Memory B cell (primary cell): ENCODE results near the gene VAMP4.
"Not testable (repeated sequence)": the region's sequence is repeated elsewhere in the genome, so short reads cannot be mapped to it uniquely, and the experiment has no call there.

Experiments used
- ATAC-seq: fragments of 150-1000 bp; cut with Tn5 transposase; 2 replicates; pipeline ENCODE4 v1.10.0; 2021; ENCODE audit warnings: low read depth, mild to moderate bottlenecking, moderate library complexity
- DNase-seq, 2 donors: peaks; one replicate each; pipeline ENCODE4 v3.0.0; 2022; ENCODE audit warnings: low spot score in 2 of 2
- H3K27ac Mint-ChIP-seq: one replicate; pipeline ENCODE4 v1.8.0; 2022; ENCODE audit warnings: mild to moderate bottlenecking, moderate library complexity, mixed read lengths
- H3K27me3 Mint-ChIP-seq: one replicate; pipeline ENCODE4 v1.8.0; 2022; ENCODE audit warnings: mixed read lengths
- H3K36me3 Mint-ChIP-seq: one replicate; pipeline ENCODE4 v1.8.0; 2022; ENCODE audit warnings: mild to moderate bottlenecking, mixed read lengths
- H3K4me1 Mint-ChIP-seq: one replicate; pipeline ENCODE4 v1.8.0; 2022; ENCODE audit warnings: mixed read lengths
- H3K4me3 Mint-ChIP-seq: one replicate; pipeline ENCODE4 v1.8.0; 2022; ENCODE audit warnings: mild to moderate bottlenecking, moderate library complexity, mixed read lengths
- H3K9me3 Mint-ChIP-seq: one replicate; pipeline ENCODE4 v1.8.0; 2022; ENCODE audit warnings: mixed read lengths

Gene VAMP4

DNA sequence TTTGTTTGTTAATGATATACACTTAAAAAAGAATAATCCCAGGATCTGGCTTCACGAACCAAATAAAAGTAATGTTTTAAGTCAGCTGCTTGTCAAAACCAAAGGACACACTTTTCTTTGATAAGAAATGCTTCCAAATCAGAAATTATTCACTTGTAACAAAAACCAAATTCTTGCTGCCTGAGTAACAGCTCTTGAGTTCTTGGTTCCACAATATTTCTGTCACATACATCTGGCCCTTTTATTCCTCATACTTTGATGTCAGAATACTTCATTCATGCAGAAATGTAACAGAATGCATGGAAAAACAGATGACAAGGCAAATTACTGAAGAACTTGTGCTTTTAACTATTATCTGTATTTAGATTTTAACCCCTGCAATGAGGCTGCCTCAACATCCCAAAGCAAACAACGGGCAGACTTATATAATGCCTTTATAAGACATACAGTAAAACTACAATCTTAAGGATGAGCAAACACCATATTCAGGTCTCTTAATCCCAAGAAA, 1.5 kb downstream of the VAMP4 start:
- Mint-ChIP-seq H3K27me3 (no peaks in the 10 kb centered on the region), H3K4me1 (peaks cover 17% of the 10 kb centered on the region), H3K9me3 (no peaks in the 10 kb centered on the region), H3K4me3 (no peak overlapping the region), H3K36me3 (peaks cover 9% of the 10 kb centered on the region), H3K27ac (no peak overlapping the region)
- DNase-seq (no peak), ATAC-seq (no peak)

DNA sequence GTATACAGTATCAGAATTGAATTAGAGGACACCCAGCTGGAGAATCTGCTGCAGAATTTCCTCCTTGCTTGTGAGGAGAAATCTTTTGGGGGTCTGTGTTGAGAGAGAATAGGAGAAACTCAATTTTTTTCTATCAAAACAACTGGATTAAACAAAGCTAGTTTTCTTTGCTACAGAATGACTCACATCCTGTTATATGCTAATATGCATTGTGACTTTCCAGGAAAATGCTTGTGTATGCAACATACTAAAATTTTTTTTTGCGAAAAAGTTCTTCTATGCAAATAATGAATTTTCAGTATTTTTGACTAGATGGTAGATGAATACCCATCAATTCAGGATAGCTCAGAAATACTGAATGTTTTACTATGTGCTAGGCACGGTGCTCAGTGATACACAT, 2.2 kb downstream of the VAMP4 start:
- ATAC-seq, result no peak
- H3K4me3 Mint-ChIP-seq, result no peak overlapping the region
- no peak for DNase-seq
- peaks cover 17% of the 10 kb centered on the region for H3K4me1 Mint-ChIP-seq
- H3K27ac Mint-ChIP-seq, result no peak overlapping the region
- H3K9me3 Mint-ChIP-seq, result no peaks in the 10 kb centered on the region
- peaks cover 11% of the 10 kb centered on the region for H3K36me3 Mint-ChIP-seq
- no peaks in the 10 kb centered on the region for H3K27me3 Mint-ChIP-seq

DNA sequence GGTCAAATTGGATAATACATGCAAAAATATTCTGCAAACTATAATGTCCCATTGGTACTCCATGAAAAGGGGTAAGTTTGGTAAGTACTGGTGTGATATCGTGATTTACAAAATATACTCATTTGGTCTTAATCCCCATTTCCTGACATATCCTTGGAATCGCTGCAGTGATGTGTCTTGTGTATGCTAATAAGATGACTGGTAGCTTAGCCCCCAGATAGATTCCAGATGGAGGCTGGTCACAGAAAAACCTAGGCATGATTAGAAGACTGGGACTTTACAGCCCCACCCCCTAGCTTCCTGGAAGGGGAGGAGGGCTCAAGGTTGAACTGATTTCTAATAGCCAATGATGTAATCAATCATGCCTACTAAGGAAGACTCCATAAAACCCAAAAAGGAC, 3.0 kb downstream of the VAMP4 start:
- Mint-ChIP-seq H3K27me3 (no peaks in the 10 kb centered on the region), H3K4me1 (peaks cover 17% of the 10 kb centered on the region), H3K9me3 (no peaks in the 10 kb centered on the region), H3K36me3 (peaks cover 15% of the 10 kb centered on the region), H3K4me3 (no peak overlapping the region), H3K27ac (no peak overlapping the region)
- ATAC-seq (no peak), DNase-seq (no peak)

DNA sequence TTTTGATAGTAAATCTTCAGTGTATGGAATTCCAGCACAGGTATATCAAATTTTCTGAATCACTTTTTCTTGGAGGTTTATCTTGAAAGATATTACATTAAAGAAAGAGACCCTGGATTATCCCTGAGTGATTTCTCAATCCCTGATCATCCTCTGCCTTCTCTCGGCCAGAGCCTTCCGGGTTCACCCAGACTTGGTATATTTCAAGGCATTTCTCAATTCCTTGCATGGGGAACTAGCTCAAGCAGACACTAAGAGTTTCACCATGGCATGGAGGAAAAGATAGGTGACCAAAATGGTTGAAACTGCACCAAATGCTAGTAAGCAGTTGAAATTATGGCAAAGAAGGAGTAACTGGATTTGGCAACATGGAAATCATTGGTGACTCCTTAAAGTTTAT, 5.7 kb downstream of the VAMP4 start:
- Mint-ChIP-seq H3K4me3 (no peak overlapping the region), H3K27me3 (no peaks in the 10 kb centered on the region), H3K27ac (no peak overlapping the region), H3K36me3 (peaks cover 18% of the 10 kb centered on the region), H3K9me3 (no peaks in the 10 kb centered on the region), H3K4me1 (peaks cover 5% of the 10 kb centered on the region)
- ATAC-seq (no peak), DNase-seq (no peak)

DNA sequence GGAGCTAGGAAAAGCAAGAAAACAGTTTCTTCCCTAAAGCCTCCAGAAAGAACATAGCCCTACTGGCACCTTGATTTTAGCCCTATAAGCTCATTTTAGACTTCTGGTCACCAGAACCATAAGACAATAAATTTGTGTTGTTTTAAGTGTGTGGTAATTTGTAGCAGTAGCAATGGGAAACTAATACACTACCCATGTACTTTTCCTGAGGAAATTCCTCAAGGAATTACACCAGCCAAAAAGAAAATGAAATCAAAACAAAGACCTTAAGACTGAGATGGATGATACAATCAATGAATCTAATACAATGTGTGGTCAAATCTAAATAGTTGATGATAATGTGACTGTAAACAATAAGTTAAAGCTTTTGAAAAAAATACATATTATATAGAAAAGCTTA, 11.8 kb downstream of the VAMP4 start:
- ATAC-seq (no peak), DNase-seq (no peak)
- H3K27me3 Mint-ChIP-seq, result no peaks in the 10 kb centered on the region
- H3K9me3 Mint-ChIP-seq, result no peaks in the 10 kb centered on the region
- H3K4me3 Mint-ChIP-seq, result no peak overlapping the region
- peaks cover 33% of the 10 kb centered on the region for H3K36me3 Mint-ChIP-seq
- no peak overlapping the region for H3K27ac Mint-ChIP-seq
- peaks cover 9% of the 10 kb centered on the region for H3K4me1 Mint-ChIP-seq

DNA sequence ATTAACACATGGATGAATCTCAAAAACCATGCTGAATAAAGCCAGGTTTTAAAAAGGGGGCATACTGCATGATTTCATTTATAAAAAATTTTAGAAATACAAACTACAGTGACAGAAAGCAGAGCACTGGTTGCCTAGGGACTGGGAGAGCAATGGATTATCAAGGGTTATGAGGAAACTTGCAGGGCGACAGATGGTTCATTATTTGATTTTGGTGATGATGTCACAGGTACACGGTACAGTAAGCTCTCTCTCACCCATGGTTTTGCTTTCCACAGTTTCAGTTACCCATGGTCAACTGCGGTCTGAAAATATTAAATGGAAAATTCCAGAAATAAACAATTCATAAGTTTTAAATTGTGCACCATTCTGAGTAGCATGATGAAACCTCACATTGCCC, 14.1 kb downstream of the VAMP4 start:
- no peak overlapping the region for H3K4me3 Mint-ChIP-seq
- peaks cover 3% of the 10 kb centered on the region for H3K9me3 Mint-ChIP-seq
- DNase-seq (no peak), ATAC-seq (no peak)
- H3K27me3 Mint-ChIP-seq, result no peaks in the 10 kb centered on the region
- H3K36me3 Mint-ChIP-seq, result peaks cover 44% of the 10 kb centered on the region
- no peak overlapping the region for H3K27ac Mint-ChIP-seq
- peaks cover 9% of the 10 kb centered on the region for H3K4me1 Mint-ChIP-seq

DNA sequence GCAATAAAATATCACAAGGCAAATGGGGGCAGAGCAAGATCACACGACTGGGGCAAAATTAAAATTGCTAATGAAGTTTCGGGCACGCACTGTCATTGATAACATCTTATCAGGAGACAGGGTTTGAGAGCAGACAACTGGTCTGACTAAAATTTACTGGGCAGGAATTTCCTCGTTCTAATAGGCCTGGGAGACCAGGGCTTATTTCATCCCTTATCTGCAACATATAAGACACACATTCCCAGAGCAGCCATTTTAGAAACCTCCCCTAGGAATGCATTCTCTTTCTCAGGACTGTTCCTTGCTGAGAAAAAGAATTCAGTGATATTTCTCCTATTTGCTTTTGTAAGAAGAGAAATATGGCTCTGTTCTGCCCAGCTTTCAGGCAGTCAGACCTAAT, 18.7 kb downstream of the VAMP4 start:
- not testable (repeated sequence) for H3K27ac Mint-ChIP-seq, ATAC-seq, H3K4me1 Mint-ChIP-seq, DNase-seq, H3K27me3 Mint-ChIP-seq, H3K4me3 Mint-ChIP-seq, H3K9me3 Mint-ChIP-seq
- H3K36me3 Mint-ChIP-seq, result peaks cover 46% of the 10 kb centered on the region

DNA sequence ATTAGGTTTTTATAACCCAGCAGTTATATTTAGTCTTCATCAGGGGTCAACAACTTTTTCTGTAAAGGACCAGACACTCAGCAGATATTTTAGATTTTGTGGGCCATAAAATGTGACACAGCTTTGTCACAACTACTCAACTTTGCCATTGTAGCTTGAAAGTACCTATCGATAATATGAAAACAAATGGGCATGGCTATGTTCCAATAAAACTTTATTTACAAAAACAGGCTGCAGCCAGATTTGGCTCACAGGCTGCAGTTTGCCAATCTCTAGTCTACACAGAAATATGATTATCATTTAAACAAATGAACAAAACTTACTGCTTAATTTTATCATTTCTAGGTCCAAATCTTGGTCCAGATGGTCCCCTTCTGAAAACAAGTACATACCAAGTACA, 23.0 kb downstream of the VAMP4 start:
- ATAC-seq (no peak), DNase-seq (no peak)
- no peak overlapping the region for H3K27ac Mint-ChIP-seq
- H3K4me3 Mint-ChIP-seq, result no peak overlapping the region
- peaks cover 3% of the 10 kb centered on the region for H3K9me3 Mint-ChIP-seq
- H3K4me1 Mint-ChIP-seq, result peaks cover 3% of the 10 kb centered on the region
- H3K36me3 Mint-ChIP-seq, result peaks cover 37% of the 10 kb centered on the region
- H3K27me3 Mint-ChIP-seq, result no peaks in the 10 kb centered on the region

DNA sequence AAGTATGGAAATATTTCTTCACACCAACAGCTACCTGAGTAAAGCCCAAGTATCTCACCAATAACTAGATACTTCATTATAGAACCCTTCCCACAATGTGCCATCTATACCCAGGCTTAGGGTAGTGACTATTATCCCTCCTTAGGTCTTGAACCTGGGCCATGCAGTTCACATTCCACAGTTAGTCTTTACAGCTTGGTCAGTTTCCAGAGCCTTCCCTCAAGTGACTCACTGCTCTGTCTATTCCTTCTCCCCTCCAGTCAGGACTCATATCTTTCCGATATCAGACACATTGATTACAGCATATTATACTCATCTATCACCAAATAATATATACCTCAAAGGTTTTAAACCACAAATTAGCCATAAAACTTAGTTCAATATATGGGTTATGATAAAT, 23.6 kb downstream of the VAMP4 start:
- no peaks in the 10 kb centered on the region for H3K27me3 Mint-ChIP-seq
- DNase-seq (no peak), ATAC-seq (no peak)
- no peak overlapping the region for H3K4me3 Mint-ChIP-seq
- no peak overlapping the region for H3K27ac Mint-ChIP-seq
- H3K4me1 Mint-ChIP-seq, result peaks cover 3% of the 10 kb centered on the region
- H3K36me3 Mint-ChIP-seq, result peaks cover 32% of the 10 kb centered on the region
- peaks cover 3% of the 10 kb centered on the region for H3K9me3 Mint-ChIP-seq

DNA sequence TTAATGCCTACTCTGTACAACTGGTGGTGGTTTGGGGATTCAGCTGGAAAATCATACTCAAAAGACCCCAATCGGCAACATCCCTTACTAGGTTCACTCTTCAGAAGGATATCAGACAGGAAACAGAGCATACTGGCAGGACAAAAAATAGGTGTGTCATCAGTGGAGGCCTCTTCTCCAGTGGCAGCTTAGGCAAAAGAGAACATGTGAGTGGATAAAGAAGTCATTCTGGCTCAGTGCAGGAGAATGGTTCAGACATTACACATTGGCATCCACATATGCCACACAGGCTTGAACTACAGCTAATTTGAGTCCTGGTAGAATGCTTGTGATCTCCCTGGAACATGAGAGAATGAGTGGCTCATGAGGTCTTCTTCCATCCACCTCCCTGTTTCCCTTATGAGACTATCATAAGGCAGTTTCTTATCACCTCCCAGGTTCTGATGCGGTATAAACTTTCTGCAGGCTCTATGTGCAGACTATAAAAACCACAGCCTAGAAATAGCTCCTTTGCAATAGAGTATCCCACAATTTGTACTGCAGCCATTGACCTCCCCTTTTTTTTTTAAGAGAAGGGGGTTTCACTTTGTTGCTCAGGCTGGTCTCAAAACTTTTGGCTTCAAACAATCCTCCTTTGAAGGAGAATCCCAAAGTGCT, 24.7 kb downstream of the VAMP4 start:
- ATAC-seq (no peak), DNase-seq (no peak)
- no peak overlapping the region for H3K27ac Mint-ChIP-seq
- H3K4me1 Mint-ChIP-seq, result peaks cover 3% of the 10 kb centered on the region
- peaks cover 25% of the 10 kb centered on the region for H3K36me3 Mint-ChIP-seq
- no peaks in the 10 kb centered on the region for H3K27me3 Mint-ChIP-seq
- no peak overlapping the region for H3K4me3 Mint-ChIP-seq
- H3K9me3 Mint-ChIP-seq, result no peaks in the 10 kb centered on the region

DNA sequence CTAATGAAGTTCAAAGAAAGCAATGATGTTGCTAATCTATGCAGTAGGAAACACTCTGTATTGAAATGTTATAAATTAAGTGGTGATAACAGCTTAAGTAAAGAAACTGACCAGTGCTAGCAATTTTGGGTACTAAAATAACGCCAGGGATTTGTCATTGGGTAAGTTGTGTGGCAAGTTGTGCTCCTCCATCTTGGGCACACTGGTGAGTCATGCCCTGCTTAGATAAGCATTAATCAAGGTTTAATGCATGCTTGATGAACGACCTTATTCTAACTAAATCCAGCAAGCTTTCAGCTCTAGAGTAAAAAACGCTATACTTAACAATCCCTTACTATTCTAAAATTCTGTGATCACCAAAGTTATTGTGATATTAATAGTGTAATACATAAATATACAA, 25.2 kb downstream of the VAMP4 start:
- no peak overlapping the region for H3K4me3 Mint-ChIP-seq
- no peak overlapping the region for H3K27ac Mint-ChIP-seq
- ATAC-seq (no peak), DNase-seq (no peak)
- peaks cover 3% of the 10 kb centered on the region for H3K4me1 Mint-ChIP-seq
- peaks cover 24% of the 10 kb centered on the region for H3K36me3 Mint-ChIP-seq
- H3K27me3 Mint-ChIP-seq, result no peaks in the 10 kb centered on the region
- no peaks in the 10 kb centered on the region for H3K9me3 Mint-ChIP-seq

DNA sequence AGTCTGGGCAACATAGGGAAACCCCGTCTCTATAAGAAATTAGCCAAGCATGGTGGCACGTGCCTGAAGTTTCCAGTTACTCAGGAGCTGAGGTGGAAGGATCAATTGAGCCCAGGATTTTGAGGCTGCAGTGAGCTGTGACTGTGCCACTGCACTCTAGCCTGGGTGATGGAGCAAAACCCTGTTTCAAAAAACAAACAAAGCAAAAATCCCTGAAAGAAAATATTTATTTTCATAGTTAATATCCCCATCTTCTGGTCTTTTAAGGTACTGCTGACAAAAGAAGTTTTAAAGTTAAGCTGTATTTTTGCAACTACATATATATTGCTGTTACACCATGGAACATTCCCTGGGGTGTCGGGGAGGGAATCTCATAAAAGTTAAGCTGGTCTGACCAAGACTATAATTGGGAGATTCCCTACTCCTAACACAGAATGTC, 26.0 kb downstream of the VAMP4 start:
- Mint-ChIP-seq H3K4me3 (no peak overlapping the region), H3K9me3 (no peaks in the 10 kb centered on the region), H3K27me3 (no peaks in the 10 kb centered on the region), H3K4me1 (no peaks in the 10 kb centered on the region), H3K27ac (no peak overlapping the region), H3K36me3 (peaks cover 18% of the 10 kb centered on the region)
- no peak for DNase-seq
- no peak for ATAC-seq

DNA sequence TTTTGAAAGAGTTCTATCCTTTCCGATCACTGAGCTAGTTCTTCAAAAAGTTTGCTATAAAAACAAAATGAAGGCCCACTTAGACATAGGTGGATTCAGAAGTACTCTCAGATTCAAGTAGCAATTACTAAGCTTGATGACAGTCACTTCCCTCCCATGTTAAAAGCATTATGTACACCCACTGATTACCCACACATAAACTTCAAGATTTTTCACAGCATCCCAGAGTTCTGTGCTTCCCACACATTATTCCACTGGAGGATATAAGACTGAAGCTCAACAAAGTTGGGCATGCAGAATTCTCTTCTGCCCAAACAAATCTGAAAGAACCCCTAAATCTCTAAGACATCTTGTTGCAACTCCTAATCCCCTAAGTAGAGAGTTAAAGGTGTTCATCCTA, 29.5 kb downstream of the VAMP4 start:
- no peak for ATAC-seq
- H3K4me1 Mint-ChIP-seq, result no peaks in the 10 kb centered on the region
- peaks cover 16% of the 10 kb centered on the region for H3K36me3 Mint-ChIP-seq
- no peak for DNase-seq
- H3K27me3 Mint-ChIP-seq, result no peaks in the 10 kb centered on the region
- H3K27ac Mint-ChIP-seq, result no peak overlapping the region
- H3K4me3 Mint-ChIP-seq, result no peak overlapping the region
- no peaks in the 10 kb centered on the region for H3K9me3 Mint-ChIP-seq

DNA sequence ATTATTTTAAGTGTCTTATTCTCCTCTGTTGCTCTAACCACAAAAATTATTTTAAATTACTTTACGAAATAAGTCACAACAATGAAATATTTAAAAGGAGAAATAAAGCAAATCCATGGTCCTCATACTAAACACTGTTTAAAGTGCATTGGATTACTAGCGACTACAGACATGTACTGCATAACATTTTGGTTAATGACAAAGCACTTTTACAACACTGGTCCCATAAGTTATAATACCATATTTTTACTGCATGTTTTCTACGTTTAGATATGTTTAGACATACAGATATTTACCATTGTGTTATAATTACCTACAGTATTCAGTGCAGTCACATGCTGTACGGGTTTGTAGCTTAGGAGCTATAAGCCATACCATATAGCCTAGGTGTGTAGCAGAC, 30.2 kb downstream of the VAMP4 start:
- no peaks in the 10 kb centered on the region for H3K4me1 Mint-ChIP-seq
- H3K9me3 Mint-ChIP-seq, result no peaks in the 10 kb centered on the region
- H3K4me3 Mint-ChIP-seq, result no peak overlapping the region
- H3K27me3 Mint-ChIP-seq, result no peaks in the 10 kb centered on the region
- no peak for DNase-seq
- no peak for ATAC-seq
- H3K36me3 Mint-ChIP-seq, result peaks cover 13% of the 10 kb centered on the region
- no peak overlapping the region for H3K27ac Mint-ChIP-seq

DNA sequence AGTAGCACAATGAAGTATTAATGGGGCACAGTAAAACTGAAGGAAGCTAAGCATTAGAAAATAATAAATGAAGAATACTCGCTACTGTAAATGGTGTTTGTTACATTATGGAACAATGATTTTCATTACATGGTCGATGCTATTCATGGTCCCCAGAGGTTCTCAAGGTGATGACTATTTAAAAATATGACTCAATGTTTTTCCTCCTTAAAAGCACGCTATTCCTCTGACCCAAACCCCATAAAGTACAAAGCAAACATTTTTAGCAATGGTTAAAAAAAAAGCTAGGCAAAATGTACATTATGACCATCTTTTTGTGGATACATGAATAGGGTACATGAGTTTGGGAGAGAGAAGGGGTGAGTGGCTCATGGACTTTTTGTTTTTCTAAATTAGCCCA, 34.3 kb downstream of the VAMP4 start:
- DNase-seq, result no peak
- H3K36me3 Mint-ChIP-seq, result peaks cover 21% of the 10 kb centered on the region
- no peak overlapping the region for H3K27ac Mint-ChIP-seq
- no peak for ATAC-seq
- no peaks in the 10 kb centered on the region for H3K4me1 Mint-ChIP-seq
- H3K4me3 Mint-ChIP-seq, result no peak overlapping the region
- H3K27me3 Mint-ChIP-seq, result no peaks in the 10 kb centered on the region
- no peaks in the 10 kb centered on the region for H3K9me3 Mint-ChIP-seq
